HuH-7.5 (cell line): Measurements from ENCODE around the gene ZMYND11.
"Not testable (repeated sequence)": the region's sequence is repeated elsewhere in the genome, so short reads cannot be mapped to it uniquely, and the experiment has no call there.

Experiments
- DNase-seq: peaks from one replicate; pipeline ENCODE4 v3.0.0; 2011; ENCODE audit warnings: low spot score

Gene ZMYND11

GRCh38 chr10:248307-248706 lies 113.1 kb downstream of the ZMYND11 start:
- no peak for DNase-seq

- no peak for DNase-seq
Observed at GRCh38 chr10:251982-252582, 116.8 kb downstream of the ZMYND11 start.

- DNase-seq = no peak
Observed at GRCh38 chr10:260819-261429, 125.7 kb downstream of the ZMYND11 start.

GRCh38 chr10:264160-265073 lies 129.2 kb downstream of the ZMYND11 start:
- DNase-seq = not testable (repeated sequence)

- DNase-seq = not testable (repeated sequence)
Observed at GRCh38 chr10:265074-265440, 129.8 kb downstream of the ZMYND11 start.

- not testable (repeated sequence) for DNase-seq
Observed at GRCh38 chr10:265816-266588, 130.7 kb downstream of the ZMYND11 start.

GRCh38 chr10:266974-267425 lies 131.7 kb downstream of the ZMYND11 start:
- no peak for DNase-seq

- no peak for DNase-seq
Observed at GRCh38 chr10:267705-268104, 132.4 kb downstream of the ZMYND11 start.

GRCh38 chr10:269440-270074 lies 134.3 kb downstream of the ZMYND11 start:
- no peak for DNase-seq

GRCh38 chr10:271201-271600 lies 135.9 kb downstream of the ZMYND11 start:
- DNase-seq = no peak

- no peak for DNase-seq
Observed at GRCh38 chr10:271722-272121, 136.5 kb downstream of the ZMYND11 start.

- DNase-seq = no peak
Observed at GRCh38 chr10:273088-273487, 137.8 kb downstream of the ZMYND11 start.

GRCh38 chr10:274866-275265 lies 139.6 kb downstream of the ZMYND11 start:
- DNase-seq = no peak

- no peak for DNase-seq
Observed at GRCh38 chr10:275680-276079, 140.4 kb downstream of the ZMYND11 start.

- no peak for DNase-seq
Observed at GRCh38 chr10:277963-278362, 142.7 kb downstream of the ZMYND11 start.

GRCh38 chr10:278707-279106 lies 143.5 kb downstream of the ZMYND11 start:
- DNase-seq = no peak

- DNase-seq = no peak
Observed at GRCh38 chr10:279232-279631, 144.0 kb downstream of the ZMYND11 start.

- no peak for DNase-seq
Observed at GRCh38 chr10:279655-280054, 144.4 kb downstream of the ZMYND11 start.

- no peak for DNase-seq
Observed at GRCh38 chr10:282294-283139, 147.3 kb downstream of the ZMYND11 start.

- no peak for DNase-seq
Observed at GRCh38 chr10:283140-283479, 147.9 kb downstream of the ZMYND11 start.

- DNase-seq = no peak
Observed at GRCh38 chr10:283916-284356, 148.7 kb downstream of the ZMYND11 start.
